Right cardiac atrium (tissue), 5 donors: ENCODE measurements around the gene AGBL1. TPM values are rescaled to one million over a fixed set of nuclear protein-coding genes. Genes with fewer than 3 reads are reported as not detected.

ENCODE experiments used
- ATAC-seq, 2 donors: fragments of 200-7000 bp; cut with Tn5 transposase; one replicate each; pipeline versions ENCODE4 v1.8.0 to v1.9.1; 2020; ENCODE audit warnings: moderate library complexity in 2 of 2, mild to moderate bottlenecking in 1 of 2
- DNase-seq, 3 donors: peaks; one replicate each; pipeline ENCODE4 v3.0.0-alpha.2; 2020
- H3K27ac ChIP-seq: one replicate; pipeline ENCODE4 v1.5.1; 2013; ENCODE audit warnings: mild to moderate bottlenecking, low read length, control low read depth, moderate library complexity
- H3K27me3 ChIP-seq: one replicate; pipeline ENCODE4 v1.6.1; 2013; ENCODE audit not compliant: control insufficient read depth, insufficient read depth
- H3K4me1 ChIP-seq: one replicate; pipeline ENCODE4 v1.6.1; 2013; ENCODE audit warnings: low read length; ENCODE audit not compliant: control insufficient read depth, insufficient read depth
- H3K4me3 ChIP-seq: one replicate; pipeline ENCODE4 v1.5.1; 2013; ENCODE audit warnings: low read length, control low read depth
- H3K9me3 ChIP-seq: one replicate; pipeline ENCODE4 v1.6.1; 2013; ENCODE audit warnings: low read length; ENCODE audit not compliant: control insufficient read depth
- WGBS: extraction: QIAGEN DNeasy Blood & Tissue Kit; methylation state at CpG from one replicate; pipeline ENCODE4 v1.1.7; 2013; 5-methylcytosine and 5-hydroxymethylcytosine counted together
- intact Hi-C, 4 donors: fragments of 100-400 bp; cut with DNase I; formaldehyde crosslinking; loops; one replicate each; pipeline versions ENCODE4 v1.11.0 to v1.14.0; 2022 to 2023
- polyA plus RNA-seq: library from polyadenylated mRNA; stranded (reverse); fragments of 200-250 nt; gene quantifications from one replicate; pipeline ENCODE4 v1.2.3, GENCODE V29; 2013
- total RNA-seq, 4 donors: library from RNA; stranded (reverse); fragmentation: NEBNext Ultra II Directional; extraction: Animal tissue kit (Norgen Biotek cat#: 25700); gene quantifications; one replicate each; pipeline ENCODE4 v1.2.1, GENCODE V29; 2021
- donor health status: healthy with polysubstance abuse.
- donor health status: DM: no; HTN: yes; CAD: no.
- donor health status: DM: no; HTN: no; CAD: no.
- donor health status: DM: no; HTN: yes; CAD: no; lungs with severe emphysema.
- donor health status: DM: yes; HTN: yes; CAD: no.

The AGBL1 gene
- total and polyA plus RNA-seq, 5 donors, result not detected

GRCh38 chr15:86255247-86255646 is 175.6 kb downstream of the AGBL1 start:
- no peak overlapping the region for H3K27ac ChIP-seq
- H3K27me3 ChIP-seq, result no peaks in the 10 kb centered on the region
- 69% methylated on average over 2 of the region's 2 CpGs for WGBS
- no peak for DNase-seq
- no peaks in the 10 kb centered on the region for H3K4me1 ChIP-seq
- intact Hi-C loops, result no loop called here
- ATAC-seq, result no peak
- H3K9me3 ChIP-seq, result no peaks in the 10 kb centered on the region
- H3K4me3 ChIP-seq, result no peak overlapping the region

- H3K4me1 ChIP-seq, result no peaks in the 10 kb centered on the region
- 82% methylated on average over 6 of the region's 6 CpGs for WGBS
- H3K9me3 ChIP-seq, result no peaks in the 10 kb centered on the region
- no peak for ATAC-seq
- intact Hi-C loops, result no loop called here
- H3K4me3 ChIP-seq, result no peak overlapping the region
- no peaks in the 10 kb centered on the region for H3K27me3 ChIP-seq
- no peak overlapping the region for H3K27ac ChIP-seq
- no peak for DNase-seq
Observed at GRCh38 chr15:86256628-86257027, 177.0 kb downstream of the AGBL1 start.

DNA sequence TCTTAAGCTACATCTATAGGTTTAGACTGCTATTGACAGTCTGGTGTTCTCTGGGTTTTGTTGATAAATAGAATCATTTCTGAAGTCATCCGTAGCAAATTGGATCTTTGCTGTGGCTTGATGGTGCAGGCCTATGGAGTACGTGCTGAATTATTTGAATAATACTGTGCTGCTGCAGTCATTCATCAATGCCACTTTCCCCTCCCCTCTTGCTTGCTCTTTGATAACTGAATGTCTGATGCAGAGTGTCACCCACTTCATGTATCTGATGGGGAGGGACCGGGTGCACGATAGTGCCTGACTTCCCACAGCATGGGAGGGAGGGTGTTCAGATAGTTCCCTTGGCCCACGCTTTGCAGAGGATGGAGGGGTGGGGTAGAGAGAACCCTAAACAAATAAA is 179.9 kb downstream of the AGBL1 start:
- 33% methylated on average over 5 of the region's 5 CpGs for WGBS
- Histone ChIP-seq H3K4me3 (no peak overlapping the region), H3K27me3 (no peaks in the 10 kb centered on the region), H3K9me3 (no peaks in the 10 kb centered on the region), H3K4me1 (no peaks in the 10 kb centered on the region), H3K27ac (no peak overlapping the region)
- intact Hi-C loops, result no loop called here
- no peak for ATAC-seq
- no peak for DNase-seq

DNA sequence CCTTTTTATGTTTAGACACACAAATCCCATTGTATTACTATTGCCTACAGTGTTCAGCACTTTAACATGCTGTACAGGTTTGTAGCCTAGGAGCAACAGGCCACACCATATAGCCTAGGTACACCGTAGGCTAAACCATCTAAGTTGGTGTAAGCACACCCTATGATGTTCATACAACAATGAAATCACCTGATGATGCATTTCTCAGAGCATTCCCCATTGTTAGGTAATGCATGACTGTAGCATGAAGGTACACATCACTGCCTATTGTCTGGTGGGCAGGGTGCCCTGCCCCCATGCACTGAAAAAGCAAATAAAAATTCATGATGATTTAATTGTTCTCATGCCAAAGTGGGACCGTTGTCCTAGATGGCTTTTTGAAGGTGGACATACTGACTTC is 183.6 kb downstream of the AGBL1 start:
- Histone ChIP-seq H3K27me3 (no peaks in the 10 kb centered on the region), H3K27ac (no peak overlapping the region), H3K9me3 (no peaks in the 10 kb centered on the region), H3K4me3 (no peak overlapping the region), H3K4me1 (no peaks in the 10 kb centered on the region)
- intact Hi-C loops, result no loop called here
- no peak for DNase-seq
- 69% methylated on average over 2 of the region's 2 CpGs for WGBS
- no peak for ATAC-seq

DNA sequence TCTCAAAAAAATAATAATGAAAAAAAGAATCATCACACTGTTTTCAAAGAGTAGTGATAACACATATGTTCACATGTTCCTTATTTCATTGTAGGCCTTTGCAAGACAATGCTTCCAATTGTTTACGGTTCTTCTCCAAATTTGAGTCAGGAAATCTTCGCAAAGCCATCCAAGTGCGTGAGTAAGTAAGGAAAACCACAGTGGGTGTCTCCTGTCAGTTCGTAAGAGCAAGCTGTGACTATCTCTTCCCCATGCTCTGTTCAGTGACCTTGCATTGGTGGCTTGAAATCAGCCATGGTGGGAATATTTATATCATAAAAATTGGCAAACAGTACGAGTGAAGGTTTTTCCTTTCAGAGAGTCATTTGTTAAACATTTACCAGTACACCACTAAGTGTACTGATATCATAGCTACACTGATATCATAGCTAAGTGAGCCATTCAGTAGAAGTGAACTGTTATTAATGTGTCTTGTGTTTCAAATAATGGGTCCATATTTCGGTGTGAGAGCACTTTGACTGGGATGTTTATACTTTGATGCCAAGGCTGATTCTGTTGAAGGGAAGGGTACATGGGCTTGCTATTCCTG is 187.3 kb downstream of the AGBL1 start:
- intact Hi-C loops, result no loop called here
- DNase-seq (no peak), ATAC-seq (no peak)
- Histone ChIP-seq H3K27ac (no peak overlapping the region), H3K4me3 (no peak overlapping the region), H3K27me3 (no peaks in the 10 kb centered on the region), H3K4me1 (no peaks in the 10 kb centered on the region), H3K9me3 (no peaks in the 10 kb centered on the region)
- 67% methylated on average over 6 of the region's 6 CpGs for WGBS

DNA sequence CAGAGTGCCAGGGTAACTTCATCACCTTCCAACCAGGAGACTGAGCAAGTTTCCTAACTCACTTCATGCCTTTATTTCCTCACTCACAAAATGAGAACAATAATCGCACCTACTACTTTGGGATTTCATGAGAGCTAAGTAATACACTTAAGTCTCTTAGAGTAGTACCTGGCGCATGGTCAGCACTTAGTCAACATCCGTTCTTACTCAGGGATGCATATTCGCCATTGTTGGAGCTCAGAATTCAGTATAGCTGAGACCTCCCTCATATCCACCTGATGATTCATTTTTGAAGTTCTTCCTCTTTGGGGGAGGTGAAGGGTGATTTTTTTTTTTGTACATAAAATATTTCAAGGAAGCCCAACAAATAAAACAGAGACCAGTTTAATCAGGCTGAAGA is 188.2 kb downstream of the AGBL1 start:
- H3K27me3 ChIP-seq, result no peaks in the 10 kb centered on the region
- intact Hi-C loops, result no loop called here
- no peaks in the 10 kb centered on the region for H3K9me3 ChIP-seq
- no peaks in the 10 kb centered on the region for H3K4me1 ChIP-seq
- H3K4me3 ChIP-seq, result no peak overlapping the region
- ATAC-seq (no peak), DNase-seq (no peak)
- no peak overlapping the region for H3K27ac ChIP-seq
- WGBS, result 90% methylated on average over 4 of the region's 4 CpGs

- H3K4me3 ChIP-seq, result no peak overlapping the region
- no peaks in the 10 kb centered on the region for H3K9me3 ChIP-seq
- H3K27me3 ChIP-seq, result no peaks in the 10 kb centered on the region
- intact Hi-C loops, result no loop called here
- WGBS, result 89% methylated on average over 1 of the region's 1 CpG
- no peak overlapping the region for H3K27ac ChIP-seq
- ATAC-seq (no peak), DNase-seq (no peak)
- no peaks in the 10 kb centered on the region for H3K4me1 ChIP-seq
Observed at GRCh38 chr15:86268558-86268957, 188.9 kb downstream of the AGBL1 start.

DNA sequence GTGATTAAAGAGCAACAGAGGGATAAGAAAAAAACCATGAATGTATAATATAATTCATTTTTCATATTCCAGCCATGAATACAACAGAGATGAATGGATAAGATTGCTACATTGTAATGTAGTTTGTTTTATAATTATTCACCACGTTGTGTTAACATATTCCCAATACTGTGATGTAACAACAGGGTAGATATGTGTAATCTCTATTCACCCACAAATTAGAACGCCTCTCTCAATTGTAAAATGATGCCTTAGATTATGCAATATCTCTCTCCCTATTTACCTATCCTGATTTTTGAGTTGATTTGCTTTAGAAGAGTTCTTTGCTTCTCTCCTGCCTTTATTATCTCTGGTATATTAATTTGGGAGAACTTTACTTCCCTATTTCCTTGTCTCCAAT is 193.6 kb downstream of the AGBL1 start:
- no peak for ATAC-seq
- no peak overlapping the region for H3K27ac ChIP-seq
- intact Hi-C loops, result no loop called here
- no peaks in the 10 kb centered on the region for H3K9me3 ChIP-seq
- H3K4me3 ChIP-seq, result no peak overlapping the region
- H3K4me1 ChIP-seq, result no peaks in the 10 kb centered on the region
- no peak for DNase-seq
- WGBS, result 65% methylated on average over 2 of the region's 2 CpGs
- peaks cover 6% of the 10 kb centered on the region for H3K27me3 ChIP-seq

- H3K9me3 ChIP-seq, result no peaks in the 10 kb centered on the region
- H3K27ac ChIP-seq, result no peak overlapping the region
- intact Hi-C loops, result no loop called here
- peaks cover 6% of the 10 kb centered on the region for H3K27me3 ChIP-seq
- ATAC-seq (no peak), DNase-seq (no peak)
- WGBS, result 92% methylated on average over 1 of the region's 1 CpG
- no peak overlapping the region for H3K4me3 ChIP-seq
- H3K4me1 ChIP-seq, result no peaks in the 10 kb centered on the region
Observed at GRCh38 chr15:86275361-86275760, 195.7 kb downstream of the AGBL1 start.

GRCh38 chr15:86278586-86278985 is 198.9 kb downstream of the AGBL1 start:
- Histone ChIP-seq H3K27me3 (peaks cover 6% of the 10 kb centered on the region), H3K27ac (no peak overlapping the region), H3K4me1 (no peaks in the 10 kb centered on the region), H3K4me3 (no peak overlapping the region), H3K9me3 (no peaks in the 10 kb centered on the region)
- intact Hi-C loops, result no loop called here
- ATAC-seq, result no peak
- WGBS, result 70% methylated on average over 5 of the region's 5 CpGs
- no peak for DNase-seq

DNA sequence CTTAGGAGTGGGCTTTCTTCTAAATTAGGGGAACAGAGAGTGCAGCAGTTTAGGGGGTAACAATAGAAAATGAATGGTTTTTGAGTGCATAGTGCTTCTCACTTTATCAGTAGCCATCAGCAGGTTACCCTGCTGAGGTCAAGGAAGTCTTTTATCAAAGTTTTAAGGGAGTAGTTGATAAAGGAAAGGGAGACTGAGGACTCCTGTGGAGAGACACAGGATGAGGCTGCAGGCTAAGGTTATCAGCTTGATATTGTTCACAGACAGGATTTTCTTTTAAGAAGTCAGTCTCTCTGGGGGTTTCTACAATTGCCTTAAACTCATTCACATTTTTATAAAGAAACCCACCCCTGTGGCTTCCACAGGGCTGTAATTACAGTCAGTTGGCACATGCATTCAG is 205.0 kb downstream of the AGBL1 start:
- intact Hi-C loops, result loop anchor here in 1 of 4 donors (10.0 kb wide), 1 partner anchor 60 kb away; no protein-coding TSS in a partner anchor
- no peak overlapping the region for H3K27ac ChIP-seq
- ATAC-seq (no peak), DNase-seq (no peak)
- no peaks in the 10 kb centered on the region for H3K9me3 ChIP-seq
- H3K4me3 ChIP-seq, result no peak overlapping the region
- H3K27me3 ChIP-seq, result no peaks in the 10 kb centered on the region
- H3K4me1 ChIP-seq, result no peaks in the 10 kb centered on the region

GRCh38 chr15:86295511-86295910 is 215.8 kb downstream of the AGBL1 start:
- Histone ChIP-seq H3K27me3 (no peaks in the 10 kb centered on the region), H3K4me1 (no peaks in the 10 kb centered on the region), H3K9me3 (no peaks in the 10 kb centered on the region), H3K27ac (no peak overlapping the region), H3K4me3 (no peak overlapping the region)
- intact Hi-C loops, result no loop called here
- WGBS, result 73% methylated on average over 1 of the region's 1 CpG
- ATAC-seq (no peak), DNase-seq (no peak)
